HepG2 (cell line): ENCODE data around the gene TMEM121. TPM values are rescaled to one million over a fixed set of nuclear protein-coding genes. Genes with fewer than 3 reads are reported as not detected.

Experiments used
- AGO2 ChIP-seq: fragments of 200-400 bp; formaldehyde crosslinking; optimal IDR thresholded peaks from 2 replicates; pipeline ENCODE3; 2017; ENCODE audit warnings: mild to moderate bottlenecking, low read depth, low read length, moderate library complexity
- FOXP1 ChIP-seq, 2 experiments: fragments of 450-650 bp in 1 of 2; IDR thresholded peaks; 2 replicates each; pipeline ENCODE4 v1.6.1; 2017 to 2018; ENCODE audit warnings: antibody characterized with exemption in 1 of 2
- GATAD1 ChIP-seq: IDR thresholded peaks from 2 replicates; pipeline ENCODE4 v1.6.1; 2016; ENCODE audit warnings: missing genetic modification reagents, missing compliant biosample characterization
- HHEX ChIP-seq: IDR thresholded peaks from 2 replicates; pipeline ENCODE4 v1.6.1; 2016; ENCODE audit warnings: control low read depth
- HNF4G ChIP-seq, 2 experiments: sonication (generic) in 1 of 2; formaldehyde crosslinking in 1 of 2; IDR thresholded peaks; 2 replicates each; pipeline versions ENCODE4 v1.4.0 to v1.6.1; 2011 to 2020; ENCODE audit warnings: borderline replicate concordance in 2 of 2, low read depth in 2 of 2, mild to moderate bottlenecking in 2 of 2, low read length in 1 of 2, missing genetic modification reagents in 1 of 2, moderate library complexity in 1 of 2
- MEIS1 ChIP-seq: sonication (generic); formaldehyde crosslinking; IDR thresholded peaks from 2 replicates; pipeline ENCODE4 v1.9.0; 2021; ENCODE audit warnings: mild to moderate bottlenecking, missing genetic modification reagents, moderate library complexity, borderline replicate concordance
- MIER3 ChIP-seq: IDR thresholded peaks from 2 replicates; pipeline ENCODE4 v1.6.1; 2016; ENCODE audit warnings: missing compliant biosample characterization, borderline replicate concordance
- POLR2G ChIP-seq: fragments of 200-400 bp; formaldehyde crosslinking; IDR thresholded peaks from 2 replicates; pipeline ENCODE4 v1.6.1; 2018; ENCODE audit warnings: mild to moderate bottlenecking, low read depth, low read length, moderate library complexity
- STAG1 ChIP-seq: sonication (generic); formaldehyde crosslinking; IDR thresholded peaks from 2 replicates; pipeline ENCODE4 v1.4.0; 2020; ENCODE audit warnings: missing genetic modification reagents
- TBX2 ChIP-seq: sonication (generic); formaldehyde crosslinking; IDR thresholded peaks from 2 replicates; pipeline ENCODE4 v1.5.0; 2020; ENCODE audit warnings: missing genetic modification reagents, mild to moderate bottlenecking, borderline replicate concordance
- ZBTB3 ChIP-seq: sonication (generic); formaldehyde crosslinking; IDR thresholded peaks from 2 replicates; pipeline ENCODE4 v1.4.0; 2020; ENCODE audit warnings: low read depth, mild to moderate bottlenecking, moderate library complexity, missing genetic modification reagents, borderline replicate concordance
- ZNF12 ChIP-seq: sonication (generic); formaldehyde crosslinking; IDR thresholded peaks from 2 replicates; pipeline ENCODE4 v1.5.0; 2020; ENCODE audit warnings: missing genetic modification reagents
- ZNF263 ChIP-seq: sonication (generic); formaldehyde crosslinking; IDR thresholded peaks from 2 replicates; pipeline ENCODE4 v1.4.0; 2020; ENCODE audit warnings: missing genetic modification reagents
- ZNF773 ChIP-seq: sonication (generic); formaldehyde crosslinking; IDR thresholded peaks from 2 replicates; pipeline ENCODE4 v1.4.0; 2020; ENCODE audit warnings: missing genetic modification reagents, borderline replicate concordance
- ZSCAN30 ChIP-seq: sonication (generic); formaldehyde crosslinking; IDR thresholded peaks from 2 replicates; pipeline ENCODE4 v1.5.0; 2020; ENCODE audit warnings: mild to moderate bottlenecking, missing genetic modification reagents
- polyA plus RNA-seq, 8 experiments: library from polyadenylated mRNA; depleted of rRNA in 3 of 8; stranded (reverse) in 7 of 8; unstranded in 1 of 8; fragments of >200 nt; fragmentation: Illumina TruSeq in 4 of 8; extraction: Trizol in 4 of 8; gene quantifications; 2 replicates each; pipeline versions ENCODE4 v1.2.1 to v1.2.3, GENCODE V29; 2011 to 2016; ENCODE audit warnings: low read depth in 4 of 8, missing spikeins in 1 of 8, mixed read lengths in 1 of 8; ENCODE audit not compliant: insufficient read depth in 1 of 8
- total RNA-seq, 5 experiments: library from RNA; depleted of rRNA; stranded (reverse); fragments of >200 nt; fragmentation: Illumina TruSeq; extraction: Trizol; gene quantifications; 2 replicates each; pipeline ENCODE4 v1.2.3, GENCODE V29; 2016; ENCODE audit warnings: low read depth in 1 of 5
- TF ChIP-seq, protein P1 (sequence below): IDR thresholded peaks from 2 replicates; pipeline ENCODE4 v1.6.1; 2016; ENCODE audit warnings: low read depth, control low read depth
- TF ChIP-seq, protein P2 (sequence below): sonication (generic); formaldehyde crosslinking; conservative IDR thresholded peaks from 2 replicates; pipeline ENCODE4 v1.8.0; 2022; ENCODE audit warnings: mild to moderate bottlenecking, moderate library complexity, missing genetic modification reagents
- TF ChIP-seq, protein P3 (sequence below): sonication (generic); formaldehyde crosslinking; IDR thresholded peaks from 2 replicates; pipeline ENCODE4 v1.4.0; 2020; ENCODE audit warnings: missing genetic modification reagents
- TF ChIP-seq, protein P4 (sequence below): sonication (generic); formaldehyde crosslinking; IDR thresholded peaks from 2 replicates; pipeline ENCODE4 v1.5.1; 2020; ENCODE audit warnings: missing genetic modification reagents, mild to moderate bottlenecking, borderline replicate concordance

TMEM121 gene
- total and polyA plus RNA-seq, 2 of the 13 experiments (the other 11 are each of a cell fraction or from before 2014, with no cell fraction given): 6.6 to 19.0 TPM

GRCh38 chr14:105495101-105495989 lies 31.0 kb upstream of the TMEM121 start (continued):
- TF ChIP-seq POLR2G (0 out of 2 replicates have a peak, but pooled peaks have one; percentile 15), TBX2 (0 out of 2 replicates have a peak, but pooled peaks have one; percentile 28), ZNF12 (CRISPR knock-in tag) (no peak), HHEX (no peak), GATAD1 (CRISPR knock-in tag) (0 out of 2 replicates have a peak, but pooled peaks have one; percentile 2), FOXP1 (IDR thresholded peaks at IDR 0.05) (no peak), FOXP1 (CRISPR knock-in tag; IDR thresholded peaks at IDR 0.05) (no peak), MEIS1 (CRISPR knock-in tag) (no peak), ZNF773 (CRISPR knock-in tag) (peak; percentile 55; the same call in 1 of the 2 replicates), MIER3 (CRISPR knock-in tag) (0 out of 2 replicates have a peak, but pooled peaks have one; percentile 3), HNF4G (IDR thresholded peaks at IDR 0.05; ENCODE audit: borderline replicate concordance, low read depth, low read length) (no peak), HNF4G (CRISPR knock-in tag; IDR thresholded peaks at IDR 0.05; ENCODE audit: borderline replicate concordance, low read depth) (no peak), AGO2 (peak; percentile 83), ZBTB3 (no peak), ZNF263 (peak; percentile 45; the same call in 1 of the 2 replicates), STAG1 (CRISPR knock-in tag) (0 out of 2 replicates have a peak, but pooled peaks have one; percentile 12), ZSCAN30 (CRISPR knock-in tag) (no peak)
- TF ChIP-seq, protein P1, sequence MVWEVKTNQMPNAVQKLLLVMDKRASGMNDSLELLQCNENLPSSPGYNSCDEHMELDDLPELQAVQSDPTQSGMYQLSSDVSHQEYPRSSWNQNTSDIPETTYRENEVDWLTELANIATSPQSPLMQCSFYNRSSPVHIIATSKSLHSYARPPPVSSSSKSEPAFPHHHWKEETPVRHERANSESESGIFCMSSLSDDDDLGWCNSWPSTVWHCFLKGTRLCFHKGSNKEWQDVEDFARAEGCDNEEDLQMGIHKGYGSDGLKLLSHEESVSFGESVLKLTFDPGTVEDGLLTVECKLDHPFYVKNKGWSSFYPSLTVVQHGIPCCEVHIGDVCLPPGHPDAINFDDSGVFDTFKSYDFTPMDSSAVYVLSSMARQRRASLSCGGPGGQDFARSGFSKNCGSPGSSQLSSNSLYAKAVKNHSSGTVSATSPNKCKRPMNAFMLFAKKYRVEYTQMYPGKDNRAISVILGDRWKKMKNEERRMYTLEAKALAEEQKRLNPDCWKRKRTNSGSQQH (CRISPR knock-in tag): no peak
- TF ChIP-seq, protein P2, sequence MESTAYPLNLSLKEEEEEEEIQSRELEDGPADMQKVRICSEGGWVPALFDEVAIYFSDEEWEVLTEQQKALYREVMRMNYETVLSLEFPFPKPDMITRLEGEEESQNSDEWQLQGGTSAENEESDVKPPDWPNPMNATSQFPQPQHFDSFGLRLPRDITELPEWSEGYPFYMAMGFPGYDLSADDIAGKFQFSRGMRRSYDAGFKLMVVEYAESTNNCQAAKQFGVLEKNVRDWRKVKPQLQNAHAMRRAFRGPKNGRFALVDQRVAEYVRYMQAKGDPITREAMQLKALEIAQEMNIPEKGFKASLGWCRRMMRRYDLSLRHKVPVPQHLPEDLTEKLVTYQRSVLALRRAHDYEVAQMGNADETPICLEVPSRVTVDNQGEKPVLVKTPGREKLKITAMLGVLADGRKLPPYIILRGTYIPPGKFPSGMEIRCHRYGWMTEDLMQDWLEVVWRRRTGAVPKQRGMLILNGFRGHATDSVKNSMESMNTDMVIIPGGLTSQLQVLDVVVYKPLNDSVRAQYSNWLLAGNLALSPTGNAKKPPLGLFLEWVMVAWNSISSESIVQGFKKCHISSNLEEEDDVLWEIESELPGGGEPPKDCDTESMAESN (CRISPR knock-in tag): 0 out of 2 replicates have a peak, but pooled peaks have one; percentile 61
- TF ChIP-seq, protein P3, sequence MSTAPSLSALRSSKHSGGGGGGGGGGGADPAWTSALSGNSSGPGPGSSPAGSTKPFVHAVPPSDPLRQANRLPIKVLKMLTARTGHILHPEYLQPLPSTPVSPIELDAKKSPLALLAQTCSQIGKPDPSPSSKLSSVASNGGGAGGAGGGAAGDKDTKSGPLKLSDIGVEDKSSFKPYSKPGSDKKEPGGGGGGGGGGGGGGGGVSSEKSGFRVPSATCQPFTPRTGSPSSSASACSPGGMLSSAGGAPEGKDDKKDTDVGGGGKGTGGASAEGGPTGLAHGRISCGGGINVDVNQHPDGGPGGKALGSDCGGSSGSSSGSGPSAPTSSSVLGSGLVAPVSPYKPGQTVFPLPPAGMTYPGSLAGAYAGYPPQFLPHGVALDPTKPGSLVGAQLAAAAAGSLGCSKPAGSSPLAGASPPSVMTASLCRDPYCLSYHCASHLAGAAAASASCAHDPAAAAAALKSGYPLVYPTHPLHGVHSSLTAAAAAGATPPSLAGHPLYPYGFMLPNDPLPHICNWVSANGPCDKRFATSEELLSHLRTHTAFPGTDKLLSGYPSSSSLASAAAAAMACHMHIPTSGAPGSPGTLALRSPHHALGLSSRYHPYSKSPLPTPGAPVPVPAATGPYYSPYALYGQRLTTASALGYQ: 0 out of 2 replicates have a peak, but pooled peaks have one; percentile 11
- TF ChIP-seq, protein P4, sequence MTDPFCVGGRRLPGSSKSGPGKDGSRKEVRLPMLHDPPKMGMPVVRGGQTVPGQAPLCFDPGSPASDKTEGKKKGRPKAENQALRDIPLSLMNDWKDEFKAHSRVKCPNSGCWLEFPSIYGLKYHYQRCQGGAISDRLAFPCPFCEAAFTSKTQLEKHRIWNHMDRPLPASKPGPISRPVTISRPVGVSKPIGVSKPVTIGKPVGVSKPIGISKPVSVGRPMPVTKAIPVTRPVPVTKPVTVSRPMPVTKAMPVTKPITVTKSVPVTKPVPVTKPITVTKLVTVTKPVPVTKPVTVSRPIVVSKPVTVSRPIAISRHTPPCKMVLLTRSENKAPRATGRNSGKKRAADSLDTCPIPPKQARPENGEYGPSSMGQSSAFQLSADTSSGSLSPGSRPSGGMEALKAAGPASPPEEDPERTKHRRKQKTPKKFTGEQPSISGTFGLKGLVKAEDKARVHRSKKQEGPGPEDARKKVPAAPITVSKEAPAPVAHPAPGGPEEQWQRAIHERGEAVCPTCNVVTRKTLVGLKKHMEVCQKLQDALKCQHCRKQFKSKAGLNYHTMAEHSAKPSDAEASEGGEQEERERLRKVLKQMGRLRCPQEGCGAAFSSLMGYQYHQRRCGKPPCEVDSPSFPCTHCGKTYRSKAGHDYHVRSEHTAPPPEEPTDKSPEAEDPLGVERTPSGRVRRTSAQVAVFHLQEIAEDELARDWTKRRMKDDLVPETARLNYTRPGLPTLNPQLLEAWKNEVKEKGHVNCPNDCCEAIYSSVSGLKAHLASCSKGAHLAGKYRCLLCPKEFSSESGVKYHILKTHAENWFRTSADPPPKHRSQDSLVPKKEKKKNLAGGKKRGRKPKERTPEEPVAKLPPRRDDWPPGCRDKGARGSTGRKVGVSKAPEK: 0 out of 2 replicates have a peak, but pooled peaks have one; percentile 49
